Activated CD4-positive, alpha-beta T cell treated with anti-CD3 and anti-CD28 coated beads, Interleukin-2, amount 50 U/mL, for 16 hours (primary cell): Measurements from ENCODE around the gene CMC1.
"Not testable (repeated sequence)": the region's sequence is repeated elsewhere in the genome, so short reads cannot be mapped to it uniquely, and the experiment has no call there.

ENCODE experiments used
- DNase-seq: peaks from one replicate; pipeline ENCODE4 v3.0.0-alpha.2; 2020

CMC1 gene

GRCh38 chr3:28241221-28242160 is at the start of gene CMC1:
Gene CMC1 (plus strand): TSS chr3:28241619. CDS start chr3:28241794, 175 bp downstream.
- DNase-seq: peak; percentile 97

- DNase-seq: no peak
Measured at GRCh38 chr3:28198161-28198560, 43.3 kb upstream of the CMC1 start.

- no peak for DNase-seq
Measured at GRCh38 chr3:28198974-28199373, 42.4 kb upstream of the CMC1 start.

- not testable (repeated sequence) for DNase-seq
Measured at GRCh38 chr3:28199643-28200042, 41.8 kb upstream of the CMC1 start.

- DNase-seq: not testable (repeated sequence)
Measured at GRCh38 chr3:28200366-28200848, 41.0 kb upstream of the CMC1 start.

- DNase-seq: no peak
Measured at GRCh38 chr3:28206479-28206878, 34.9 kb upstream of the CMC1 start.

GRCh38 chr3:28207000-28207733 is 34.3 kb upstream of the CMC1 start:
- peak; percentile 11 for DNase-seq

- DNase-seq: peak; percentile 19
Measured at GRCh38 chr3:28210968-28211713, 30.3 kb upstream of the CMC1 start.

GRCh38 chr3:28212681-28213080 is 28.7 kb upstream of the CMC1 start:
- no peak for DNase-seq

GRCh38 chr3:28215407-28215806 is 26.0 kb upstream of the CMC1 start:
- no peak for DNase-seq

- DNase-seq: peak; percentile 41
Measured at GRCh38 chr3:28218071-28218916, 23.1 kb upstream of the CMC1 start.

GRCh38 chr3:28218917-28219198 is 22.6 kb upstream of the CMC1 start:
- DNase-seq: peak; percentile 49

GRCh38 chr3:28224430-28224829 is 17.0 kb upstream of the CMC1 start:
- no peak for DNase-seq

GRCh38 chr3:28226020-28226419 is 15.4 kb upstream of the CMC1 start:
- no peak for DNase-seq

GRCh38 chr3:28228623-28229022 is 12.8 kb upstream of the CMC1 start:
- no peak for DNase-seq

- DNase-seq: no peak
Measured at GRCh38 chr3:28232659-28233058, 8.8 kb upstream of the CMC1 start.

GRCh38 chr3:28234454-28234853 is 7.0 kb upstream of the CMC1 start:
- DNase-seq: no peak

GRCh38 chr3:28239108-28239507 is 2.3 kb upstream of the CMC1 start:
- no peak for DNase-seq

- no peak for DNase-seq
Measured at GRCh38 chr3:28240441-28240840, 978 bp upstream of the CMC1 start.

GRCh38 chr3:28242519-28242918 is 1.1 kb downstream of the CMC1 start:
- no peak for DNase-seq

- peak; percentile 28 for DNase-seq
Measured at GRCh38 chr3:28243424-28244106, 2.1 kb downstream of the CMC1 start.

GRCh38 chr3:28244491-28244890 is 3.1 kb downstream of the CMC1 start:
- no peak for DNase-seq
